K562 (cell line): ENCODE measurements around the gene KLF5. TPM values are rescaled to one million over a fixed set of nuclear protein-coding genes. Genes with fewer than 3 reads are reported as not detected.

Experiments used
- ASH1L ChIP-seq: fragments of 450-650 bp; IDR thresholded peaks from 2 replicates; pipeline ENCODE4 v1.6.1; 2018; ENCODE audit warnings: borderline replicate concordance, mild to moderate bottlenecking, low read depth; ENCODE audit not compliant: partially characterized antibody
- CTBP1 ChIP-seq: fragments of 450-650 bp; IDR thresholded peaks from 2 replicates; pipeline ENCODE4 v1.6.1; 2016; ENCODE audit warnings: borderline replicate concordance
- ELF4 ChIP-seq: fragments of 450-650 bp; formaldehyde crosslinking; IDR thresholded peaks from 2 replicates; pipeline ENCODE4 v1.4.0; 2022; ENCODE audit warnings: missing genetic modification characterization
- FOXK1 ChIP-seq: sonication (generic); formaldehyde crosslinking; IDR thresholded peaks from 2 replicates; pipeline ENCODE4 v1.8.0; 2022; ENCODE audit warnings: missing genetic modification reagents, mild to moderate bottlenecking, borderline replicate concordance
- HMG20B ChIP-seq: fragments of 250-450 bp; sonication (Bioruptor Pico); IDR thresholded peaks from 2 replicates; pipeline ENCODE4 v1.5.0; 2021; ENCODE audit warnings: mild to moderate bottlenecking
- HNRNPUL1 ChIP-seq: fragments of 200-400 bp; formaldehyde crosslinking; IDR thresholded peaks from 2 replicates; pipeline ENCODE4 v1.6.1; 2017; ENCODE audit warnings: low read length
- KDM5B ChIP-seq: fragments of 200-600 bp; sonication (generic); IDR thresholded peaks from 2 replicates; pipeline ENCODE4 v1.6.1; 2012; ENCODE audit warnings: low read depth, mild to moderate bottlenecking, moderate library complexity, low read length, control low read depth, inconsistent platforms; ENCODE audit not compliant: insufficient replicate concordance
- L3MBTL2 ChIP-seq: fragments of 450-650 bp; IDR thresholded peaks from 2 replicates; pipeline ENCODE4 v1.6.1; 2016; ENCODE audit warnings: mild to moderate bottlenecking, moderate library complexity
- MTA3 ChIP-seq: fragments of 450-650 bp; formaldehyde crosslinking; IDR thresholded peaks from 2 replicates; pipeline ENCODE4 v1.6.1; 2017; ENCODE audit warnings: mild to moderate bottlenecking, borderline replicate concordance
- RB1 ChIP-seq: fragments of 450-650 bp; IDR thresholded peaks from 2 replicates; pipeline ENCODE4 v1.6.1; 2017; ENCODE audit warnings: low read depth, mild to moderate bottlenecking
- RBM25 ChIP-seq: fragments of 200-400 bp; formaldehyde crosslinking; IDR thresholded peaks from 2 replicates; pipeline ENCODE4 v1.6.1; 2018; ENCODE audit warnings: low read length, low read depth, moderate library complexity; ENCODE audit not compliant: severe bottlenecking
- RBM34 ChIP-seq: fragments of 200-400 bp; formaldehyde crosslinking; IDR thresholded peaks from 2 replicates; pipeline ENCODE4 v1.6.1; 2018; ENCODE audit warnings: low read length, borderline replicate concordance; ENCODE audit not compliant: insufficient read depth
- RFX1 ChIP-seq: fragments of 450-650 bp; IDR thresholded peaks from 2 replicates; pipeline ENCODE4 v1.6.1; 2016; ENCODE audit warnings: mild to moderate bottlenecking, moderate library complexity
- SIN3A ChIP-seq, 2 experiments: fragments of 150-350 bp in 1 of 2; IDR thresholded peaks; 2 replicates each; pipeline ENCODE4 v1.6.1; 2011 to 2016; ENCODE audit warnings: borderline replicate concordance in 2 of 2, low read depth in 2 of 2, low read length in 2 of 2, mild to moderate bottlenecking in 2 of 2, moderate library complexity in 2 of 2; ENCODE audit not compliant: control insufficient read depth in 1 of 2
- SP1 ChIP-seq: sonication (generic); formaldehyde crosslinking; IDR thresholded peaks from 2 replicates; pipeline ENCODE4 v1.8.1; 2022; ENCODE audit warnings: mild to moderate bottlenecking, missing genetic modification reagents
- TBP ChIP-seq: optimal IDR thresholded peaks from 2 replicates; pipeline ENCODE3; 2011; ENCODE audit warnings: low read depth, low read length, improper control_type of control experiment
- ZFX ChIP-seq: sonication (generic); formaldehyde crosslinking; IDR thresholded peaks from 2 replicates; pipeline ENCODE4 v1.8.0; 2022; ENCODE audit warnings: mild to moderate bottlenecking, missing genetic modification reagents, moderate library complexity
- ZNF133 ChIP-seq: fragments of 250-450 bp; sonication (Bioruptor Pico); IDR thresholded peaks from 2 replicates; pipeline ENCODE4 v1.4.0; 2020; ENCODE audit warnings: mild to moderate bottlenecking
- ZZZ3 ChIP-seq: fragments of 450-650 bp; IDR thresholded peaks from 2 replicates; pipeline ENCODE4 v1.6.1; 2016; ENCODE audit warnings: antibody characterized with exemption, mild to moderate bottlenecking, moderate library complexity
- polyA plus RNA-seq, 8 experiments: library from polyadenylated mRNA; depleted of rRNA in 4 of 8; stranded (reverse) in 5 of 8; unstranded in 3 of 8; fragments of >200 nt; fragmentation: Nextera tagmentation in 2 of 8; fragmentation: Illumina TruSeq in 1 of 8; extraction: Ambion mirVana in 2 of 8; extraction: Trizol in 1 of 8; gene quantifications; 2 replicates each; pipeline versions ENCODE4 v1.2.1 to v1.2.3, GENCODE V29; 2011 to 2014; ENCODE audit warnings: inconsistent platforms in 1 of 8, missing spikeins in 1 of 8
- total RNA-seq, 7 experiments: library from RNA; depleted of rRNA in 6 of 7; stranded (reverse); fragments of >200 nt in 6 of 7; fragmentation: Illumina TruSeq in 2 of 7; extraction: Trizol in 2 of 7; gene quantifications; 2 replicates each; pipeline versions ENCODE4 v1.2.1 to v1.2.3, GENCODE V29; 2011 to 2021; ENCODE audit warnings: low replicate concordance in 1 of 7
- TF ChIP-seq, protein P1 (sequence below), 2 experiments: IDR thresholded peaks in 1 of 2; conservative IDR thresholded peaks in 1 of 2; 2 replicates each; pipeline ENCODE4 v1.6.1; 2016; ENCODE audit warnings: low read depth in 2 of 2, mild to moderate bottlenecking in 1 of 2, missing compliant biosample characterization in 1 of 2, missing genetic modification characterization in 1 of 2, moderate library complexity in 1 of 2
- TF ChIP-seq, protein P2 (sequence below): fragments of 450-650 bp; IDR thresholded peaks from 2 replicates; pipeline ENCODE4 v1.6.1; 2017; ENCODE audit warnings: mild to moderate bottlenecking, moderate library complexity
- TF ChIP-seq, protein P3 (sequence below): fragments of 450-650 bp; conservative IDR thresholded peaks from 2 replicates; pipeline ENCODE4 v1.6.1; 2016; ENCODE audit warnings: missing genetic modification characterization, low read depth, mild to moderate bottlenecking, control low read depth, missing compliant biosample characterization

The KLF5 gene
- total and polyA plus RNA-seq, 9 of the 15 experiments (the other 6 are each of a cell fraction or from before 2014, with no cell fraction given), result 0.17 to 1.0 (median 0.36) TPM

DNA sequence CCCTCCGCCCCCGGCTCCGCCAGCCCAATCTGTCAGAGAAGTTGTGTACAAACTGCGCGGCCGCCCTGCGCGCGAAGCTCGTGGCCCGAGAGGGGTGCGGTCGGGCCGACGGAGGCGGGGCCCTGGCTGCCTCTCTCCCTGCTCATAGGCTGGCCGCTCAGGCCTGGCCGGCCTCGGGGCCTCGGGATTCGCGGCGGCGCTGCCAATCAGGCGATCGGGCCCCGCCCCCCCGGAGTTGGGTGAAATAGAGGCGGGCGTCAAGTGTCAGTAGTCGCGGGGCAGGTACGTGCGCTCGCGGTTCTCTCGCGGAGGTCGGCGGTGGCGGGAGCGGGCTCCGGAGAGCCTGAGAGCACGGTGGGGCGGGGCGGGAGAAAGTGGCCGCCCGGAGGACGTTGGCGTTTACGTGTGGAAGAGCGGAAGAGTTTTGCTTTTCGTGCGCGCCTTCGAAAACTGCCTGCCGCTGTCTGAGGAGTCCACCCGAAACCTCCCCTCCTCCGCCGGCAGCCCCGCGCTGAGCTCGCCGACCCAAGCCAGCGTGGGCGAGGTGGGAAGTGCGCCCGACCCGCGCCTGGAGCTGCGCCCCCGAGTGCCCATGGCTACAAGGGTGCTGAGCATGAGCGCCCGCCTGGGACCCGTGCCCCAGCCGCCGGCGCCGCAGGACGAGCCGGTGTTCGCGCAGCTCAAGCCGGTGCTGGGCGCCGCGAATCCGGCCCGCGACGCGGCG, at the start of gene KLF5 (continued):
- no peak for TF ChIP-seq RBM34
- TF ChIP-seq ZZZ3, result no peak
- TF ChIP-seq TBP, result no peak
- no peak for TF ChIP-seq RFX1
- peak; percentile 44; the same call in 1 of the 2 replicates for TF ChIP-seq MTA3
- peak; percentile 81 for TF ChIP-seq SP1
- TF ChIP-seq FOXK1 (CRISPR knock-in tag), result 0 out of 2 replicates have a peak, but pooled peaks have one; percentile 44
- no peak for TF ChIP-seq ZNF133
- TF ChIP-seq RBM25, result peak; percentile 100
- TF ChIP-seq ELF4 (CRISPR knock-in tag), result no peak
- peak; percentile 79 for TF ChIP-seq ASH1L
- TF ChIP-seq SIN3A (IDR thresholded peaks at IDR 0.05; ENCODE audit: borderline replicate concordance in 2 of 2, control insufficient read depth in 1 of 2, low read depth in 2 of 2, low read length in 2 of 2), result peak; percentile 27 to 32; a peak in 1 of 4 replicates
- TF ChIP-seq L3MBTL2, result peak; percentile 96
- TF ChIP-seq, protein P1, sequence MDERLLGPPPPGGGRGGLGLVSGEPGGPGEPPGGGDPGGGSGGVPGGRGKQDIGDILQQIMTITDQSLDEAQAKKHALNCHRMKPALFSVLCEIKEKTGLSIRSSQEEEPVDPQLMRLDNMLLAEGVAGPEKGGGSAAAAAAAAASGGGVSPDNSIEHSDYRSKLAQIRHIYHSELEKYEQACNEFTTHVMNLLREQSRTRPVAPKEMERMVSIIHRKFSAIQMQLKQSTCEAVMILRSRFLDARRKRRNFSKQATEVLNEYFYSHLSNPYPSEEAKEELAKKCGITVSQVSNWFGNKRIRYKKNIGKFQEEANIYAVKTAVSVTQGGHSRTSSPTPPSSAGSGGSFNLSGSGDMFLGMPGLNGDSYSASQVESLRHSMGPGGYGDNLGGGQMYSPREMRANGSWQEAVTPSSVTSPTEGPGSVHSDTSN (CRISPR knock-in tag; IDR thresholded peaks at IDR 0.05; ENCODE audit: low read depth), result peak; percentile 77
- TF ChIP-seq, protein P1 (tag; conservative IDR thresholded peaks at IDR 0.05; ENCODE audit: low read depth), result peak; percentile 89
- 0 out of 2 replicates have a peak, but pooled peaks have one; percentile 27 for TF ChIP-seq ZFX (CRISPR knock-in tag)
- peak; percentile 47; the same call in 1 of the 2 replicates for TF ChIP-seq RB1
- TF ChIP-seq HMG20B (CRISPR knock-in tag), result no peak
- TF ChIP-seq, protein P2, sequence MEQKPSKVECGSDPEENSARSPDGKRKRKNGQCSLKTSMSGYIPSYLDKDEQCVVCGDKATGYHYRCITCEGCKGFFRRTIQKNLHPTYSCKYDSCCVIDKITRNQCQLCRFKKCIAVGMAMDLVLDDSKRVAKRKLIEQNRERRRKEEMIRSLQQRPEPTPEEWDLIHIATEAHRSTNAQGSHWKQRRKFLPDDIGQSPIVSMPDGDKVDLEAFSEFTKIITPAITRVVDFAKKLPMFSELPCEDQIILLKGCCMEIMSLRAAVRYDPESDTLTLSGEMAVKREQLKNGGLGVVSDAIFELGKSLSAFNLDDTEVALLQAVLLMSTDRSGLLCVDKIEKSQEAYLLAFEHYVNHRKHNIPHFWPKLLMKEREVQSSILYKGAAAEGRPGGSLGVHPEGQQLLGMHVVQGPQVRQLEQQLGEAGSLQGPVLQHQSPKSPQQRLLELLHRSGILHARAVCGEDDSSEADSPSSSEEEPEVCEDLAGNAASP, result no peak
- TF ChIP-seq, protein P3, sequence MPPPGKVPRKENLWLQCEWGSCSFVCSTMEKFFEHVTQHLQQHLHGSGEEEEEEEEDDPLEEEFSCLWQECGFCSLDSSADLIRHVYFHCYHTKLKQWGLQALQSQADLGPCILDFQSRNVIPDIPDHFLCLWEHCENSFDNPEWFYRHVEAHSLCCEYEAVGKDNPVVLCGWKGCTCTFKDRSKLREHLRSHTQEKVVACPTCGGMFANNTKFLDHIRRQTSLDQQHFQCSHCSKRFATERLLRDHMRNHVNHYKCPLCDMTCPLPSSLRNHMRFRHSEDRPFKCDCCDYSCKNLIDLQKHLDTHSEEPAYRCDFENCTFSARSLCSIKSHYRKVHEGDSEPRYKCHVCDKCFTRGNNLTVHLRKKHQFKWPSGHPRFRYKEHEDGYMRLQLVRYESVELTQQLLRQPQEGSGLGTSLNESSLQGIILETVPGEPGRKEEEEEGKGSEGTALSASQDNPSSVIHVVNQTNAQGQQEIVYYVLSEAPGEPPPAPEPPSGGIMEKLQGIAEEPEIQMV (tag), result no peak
- peak; percentile 59 for TF ChIP-seq KDM5B
- TF ChIP-seq CTBP1, result peak; percentile 55
- TF ChIP-seq HNRNPUL1, result no peak
